ENCODE measurements around the gene AURKAIP1. TPM values are rescaled to one million over a fixed set of nuclear protein-coding genes. Genes with fewer than 3 reads are reported as not detected.
A peak's percentile ranks its signal among the peaks of the same experiment; 100 is the strongest.

Gene AURKAIP1
- total RNA-seq, 1 experiment from 2014 or later = 164 TPM

- H3K4me2 ChIP-seq = peak overlapping the region; percentile 93
- intact Hi-C loops (cut with micrococcal nuclease; ENCODE audit: unreplicated experiment) = loop anchor here (1.0 to 10.0 kb wide), 5 partner anchors 13 to 161 kb away; partner anchors contain the start of genes TAS1R3 and VWA1
- H4K20me1 ChIP-seq (ENCODE audit: insufficient read depth) = no peaks in the 10 kb centered on the region
- no peak overlapping the region for H2AFZ ChIP-seq
- TF ChIP-seq CTCF (conservative IDR thresholded peaks at IDR 0.05) = no peak
- no peak for TF ChIP-seq EZH2 (IDR thresholded peaks at IDR 0.05; ENCODE audit: low read depth)
- H3K79me2 ChIP-seq (ENCODE audit: low read depth) = peaks cover 76% of the 10 kb centered on the region
- H3K27me3 ChIP-seq (ENCODE audit: insufficient read depth, low read depth) = no peaks in the 10 kb centered on the region
- peaks cover 10% of the 10 kb centered on the region; the same call in 1 of the 2 replicates for H3K36me3 ChIP-seq (ENCODE audit: low read depth)
- peak overlapping the region; percentile 92 for H3K27ac ChIP-seq
- CTCF ChIA-PET = interaction anchor here (0.6 kb wide), 1 partner anchor 155 kb away, joined by 6 read pairs; no protein-coding TSS in a partner anchor
- no peaks in the 10 kb centered on the region for H3K9me3 ChIP-seq (ENCODE audit: insufficient read depth, low read depth)
- peak overlapping the region; percentile 32; the same call in 1 of the 2 replicates for H3K4me3 ChIP-seq
- BruUV-seq (replicated peaks) = TSS peak; percentile 17
- no peaks in the 10 kb centered on the region for H3K9me2 ChIP-seq (ENCODE audit: insufficient read depth)
- POLR2A ChIA-PET (ENCODE audit: unreplicated experiment) = interaction anchor here (0.6 kb wide), 1 partner anchor 31 kb away, joined by 6 read pairs; the partner anchor contains the start of gene AURKAIP1
- peak; percentile 88 for DNase-seq
- H3F3A ChIP-seq (ENCODE audit: insufficient read depth, low read depth) = peaks cover 67% of the 10 kb centered on the region
- H3K4me1 ChIP-seq (replicated peaks; ENCODE audit: insufficient read depth) = peaks cover 51% of the 10 kb centered on the region
Observed at GRCh38 chr1:1343811-1344421, 31.1 kb downstream of the AURKAIP1 start.

GRCh38 chr1:1342584-1343115 lies 32.4 kb downstream of the AURKAIP1 start:
- H3K9me2 ChIP-seq (ENCODE audit: insufficient read depth) = no peaks in the 10 kb centered on the region
- peaks cover 64% of the 10 kb centered on the region for H3K79me2 ChIP-seq (ENCODE audit: low read depth)
- H4K20me1 ChIP-seq (ENCODE audit: insufficient read depth) = no peaks in the 10 kb centered on the region
- CTCF ChIA-PET = interaction anchor here (0.6 kb wide), 1 partner anchor 33 kb away, joined by 3 read pairs; no protein-coding TSS in a partner anchor
- H3K4me2 ChIP-seq = peak overlapping the region; percentile 93; the same call in 1 of the 2 replicates
- H2AFZ ChIP-seq = no peak overlapping the region
- no TSS peak for BruUV-seq (replicated peaks)
- peak overlapping the region; percentile 92 for H3K27ac ChIP-seq
- TF ChIP-seq CTCF (conservative IDR thresholded peaks at IDR 0.05) (no peak), EZH2 (IDR thresholded peaks at IDR 0.05; ENCODE audit: low read depth) (no peak)
- peaks cover 10% of the 10 kb centered on the region; the same call in 1 of the 2 replicates for H3K36me3 ChIP-seq (ENCODE audit: low read depth)
- H3K9me3 ChIP-seq (ENCODE audit: insufficient read depth, low read depth) = no peaks in the 10 kb centered on the region
- POLR2A ChIA-PET (ENCODE audit: unreplicated experiment) = no interaction called here
- intact Hi-C loops (cut with micrococcal nuclease; ENCODE audit: unreplicated experiment) = loop anchor here (10.0 kb wide), 1 partner anchor 92 kb away; the partner anchor contains the start of gene VWA1
- H3F3A ChIP-seq (ENCODE audit: insufficient read depth, low read depth) = peaks cover 60% of the 10 kb centered on the region
- no peak for DNase-seq
- H3K4me3 ChIP-seq = no peak overlapping the region
- peaks cover 51% of the 10 kb centered on the region for H3K4me1 ChIP-seq (replicated peaks; ENCODE audit: insufficient read depth)
- H3K27me3 ChIP-seq (ENCODE audit: insufficient read depth, low read depth) = no peaks in the 10 kb centered on the region

- POLR2A ChIA-PET (ENCODE audit: unreplicated experiment) = no interaction called here
- no peaks in the 10 kb centered on the region for H3K27me3 ChIP-seq (ENCODE audit: insufficient read depth, low read depth)
- peaks cover 59% of the 10 kb centered on the region for H3F3A ChIP-seq (ENCODE audit: insufficient read depth, low read depth)
- CTCF ChIA-PET = no interaction called here
- peaks cover 5% of the 10 kb centered on the region for H4K20me1 ChIP-seq (ENCODE audit: insufficient read depth)
- H3K4me3 ChIP-seq = no peak overlapping the region
- no peak overlapping the region for H3K27ac ChIP-seq
- intact Hi-C loops (cut with micrococcal nuclease; ENCODE audit: unreplicated experiment) = loop anchor here (10.0 kb wide), 1 partner anchor 93 kb away; the partner anchor contains the start of gene VWA1
- peaks cover 59% of the 10 kb centered on the region for H3K79me2 ChIP-seq (ENCODE audit: low read depth)
- H3K9me3 ChIP-seq (ENCODE audit: insufficient read depth, low read depth) = no peaks in the 10 kb centered on the region
- H2AFZ ChIP-seq = no peak overlapping the region
- no TSS peak for BruUV-seq (replicated peaks)
- no peak for TF ChIP-seq CTCF (conservative IDR thresholded peaks at IDR 0.05)
- TF ChIP-seq EZH2 (IDR thresholded peaks at IDR 0.05; ENCODE audit: low read depth) = no peak
- DNase-seq = no peak
- peaks cover 47% of the 10 kb centered on the region for H3K4me1 ChIP-seq (replicated peaks; ENCODE audit: insufficient read depth)
- no peaks in the 10 kb centered on the region for H3K9me2 ChIP-seq (ENCODE audit: insufficient read depth)
- H3K36me3 ChIP-seq (ENCODE audit: low read depth) = peaks cover 10% of the 10 kb centered on the region; the same call in 1 of the 2 replicates
- H3K4me2 ChIP-seq = no peak overlapping the region
Observed at GRCh38 chr1:1342061-1342562, 32.9 kb downstream of the AURKAIP1 start.

Measured in PC-9 (cell line).